ENCODE results near the gene MAJIN. TPM values are rescaled to one million over a fixed set of nuclear protein-coding genes. Genes with fewer than 3 reads are reported as not detected.

MAJIN gene
- total RNA-seq, 2 experiments from 2014 or later: 0.29 to 0.37 TPM

DNA sequence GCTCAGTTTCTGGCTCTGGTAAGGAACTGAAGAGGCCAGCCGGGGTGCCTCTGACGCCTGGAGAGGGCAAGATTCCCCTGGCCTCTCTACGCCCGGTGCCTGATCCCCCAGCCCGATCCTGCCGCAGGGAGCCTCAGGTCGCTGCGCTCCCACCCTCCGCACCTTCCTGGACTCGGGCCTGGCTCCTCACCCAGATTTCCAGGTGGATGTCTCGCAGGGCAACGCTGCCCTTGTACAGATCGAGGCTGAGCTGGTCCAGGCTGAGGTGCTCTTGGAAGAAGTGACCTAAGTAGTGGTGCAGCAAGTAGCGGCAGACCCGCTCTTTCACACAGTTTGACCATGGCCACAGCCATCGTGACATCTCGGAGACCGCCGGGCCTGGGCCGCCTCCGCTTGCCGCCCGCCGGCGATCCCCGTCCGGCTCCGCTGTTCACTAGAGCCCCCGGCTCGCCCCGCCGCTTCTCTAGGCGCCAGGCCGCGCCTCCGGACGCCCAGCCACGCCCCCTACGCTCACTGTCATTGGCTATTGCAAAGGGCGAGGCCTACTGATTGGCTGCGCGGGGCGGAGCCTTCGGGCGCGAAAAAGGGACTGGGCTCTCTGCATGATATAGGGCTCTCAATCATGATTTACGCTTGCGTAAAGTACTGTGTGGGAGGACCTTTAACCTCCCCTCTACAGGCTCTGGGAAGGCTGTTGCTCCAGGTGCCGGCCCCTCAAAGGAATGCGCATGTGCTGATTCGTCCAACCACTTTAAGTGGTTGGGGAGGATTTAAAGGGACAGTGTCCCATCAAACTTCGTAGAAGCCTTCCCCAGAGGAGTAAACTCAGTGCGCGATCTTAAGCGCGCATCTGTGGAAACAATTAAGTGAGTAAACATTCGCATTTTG lies 54.9 kb downstream of the MAJIN start, which contains the start of gene ATG2A:
Gene ATG2A (minus strand): TSS at position 435 of the 888 bp plus-strand sequence. CDS start 74 bp downstream, at position 361.
- peak; percentile 99 for DNase-seq
- Mint-ChIP-seq H3K9me3 (no peaks in the 10 kb centered on the region), H3K36me3 (ENCODE audit: low read depth) (peaks cover 1% of the 10 kb centered on the region), H3K4me3 (peak within 1 kb of the TSS; percentile 87), H3K4me1 (ENCODE audit: low read depth) (peaks cover 25% of the 10 kb centered on the region), H3K27me3 (ENCODE audit: low read depth) (no peaks in the 10 kb centered on the region), H3K27ac (peak within 1 kb of the TSS; percentile 81)
- intact Hi-C loops (cut with micrococcal nuclease): loop anchor here (1.0 to 5.0 kb wide), 9 partner anchors 8 to 200 kb away; partner anchors contain the start of genes ARL2, CDCA5, EHD1 and SF1
- CTCF ChIA-PET: interaction anchor here (0.6 to 1.0 kb wide), 4 partner anchors 14 to 70 kb away, joined by 3 to 4 read pairs (median 4); no protein-coding TSS in a partner anchor

DNA sequence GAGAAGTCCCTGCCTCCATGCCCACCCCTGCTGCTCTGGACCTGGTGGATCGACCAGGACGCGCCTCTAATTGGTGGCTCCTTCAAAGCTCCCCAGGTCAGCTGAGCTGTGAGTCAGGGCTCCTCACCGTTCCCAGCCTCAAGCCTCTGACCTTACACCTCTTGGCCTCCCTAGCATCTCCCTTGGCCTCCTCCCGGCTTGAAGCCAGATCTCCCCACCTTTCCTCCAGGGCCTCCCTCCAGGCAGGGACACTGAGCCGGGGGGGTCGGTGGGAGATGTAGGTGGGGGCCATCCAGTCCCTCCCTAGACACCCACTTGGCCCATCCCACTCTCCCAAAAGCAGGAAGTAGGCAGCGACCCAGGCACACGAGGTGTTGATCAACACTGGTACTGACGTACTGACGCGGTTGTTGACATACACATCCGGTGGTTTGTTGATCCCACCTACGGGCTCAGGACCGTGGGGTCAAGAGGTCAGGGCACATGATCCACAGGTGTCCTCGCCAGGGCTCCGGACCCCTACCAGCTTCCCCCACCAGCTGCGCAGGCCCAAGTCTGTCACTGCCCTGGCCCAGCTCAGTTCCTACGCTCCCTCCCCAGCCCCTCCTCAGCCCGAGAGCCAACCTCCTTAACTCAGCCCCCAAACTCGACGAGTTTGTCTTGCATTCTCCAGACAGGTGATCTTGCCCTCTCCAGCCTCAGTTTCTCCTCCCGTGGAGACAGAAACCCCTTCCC lies 55.7 kb downstream of the MAJIN start:
- peak overlapping the region; percentile 63 for H3K27ac Mint-ChIP-seq
- CTCF ChIA-PET: no interaction called here
- no peaks in the 10 kb centered on the region for H3K9me3 Mint-ChIP-seq
- intact Hi-C loops (cut with micrococcal nuclease): loop anchor here (2.0 to 5.0 kb wide), 5 partner anchors 37 to 201 kb away; partner anchors contain the start of genes CDCA5, EHD1, SF1 and ZFPL1
- no peaks in the 10 kb centered on the region for H3K27me3 Mint-ChIP-seq (ENCODE audit: low read depth)
- H3K4me1 Mint-ChIP-seq (ENCODE audit: low read depth): peaks cover 25% of the 10 kb centered on the region
- H3K36me3 Mint-ChIP-seq (ENCODE audit: low read depth): peaks cover 5% of the 10 kb centered on the region
- peak overlapping the region; percentile 87 for H3K4me3 Mint-ChIP-seq
- DNase-seq: peak; percentile 33

DNA sequence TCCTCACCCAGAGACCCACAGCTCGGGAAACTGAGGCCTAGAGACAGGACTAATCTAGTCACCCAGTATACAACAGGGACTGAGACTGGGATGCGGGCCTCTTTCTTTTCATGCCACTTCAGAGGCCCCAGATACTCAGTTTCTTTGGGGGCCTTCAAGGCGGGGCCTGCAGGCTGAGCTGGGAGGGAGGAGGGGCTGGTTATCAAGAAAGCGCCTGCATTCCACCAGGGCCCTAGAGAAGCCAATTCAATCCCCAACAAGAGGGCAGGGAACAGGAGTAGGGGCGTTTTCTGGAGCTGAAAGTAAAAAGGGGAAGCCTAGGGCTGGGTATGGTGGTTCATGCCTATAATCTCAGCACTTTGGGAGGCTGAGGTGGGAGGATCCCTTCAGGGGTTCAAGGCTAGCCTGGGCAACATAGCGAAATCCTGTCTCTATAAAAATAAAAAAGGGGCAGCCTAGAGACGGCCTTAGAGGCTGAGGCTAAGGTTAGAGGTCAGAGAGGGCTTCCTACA lies 56.5 kb downstream of the MAJIN start:
- Mint-ChIP-seq H3K36me3 (ENCODE audit: low read depth) (peaks cover 8% of the 10 kb centered on the region), H3K27me3 (ENCODE audit: low read depth) (no peaks in the 10 kb centered on the region), H3K9me3 (no peaks in the 10 kb centered on the region), H3K4me1 (ENCODE audit: low read depth) (peaks cover 25% of the 10 kb centered on the region), H3K4me3 (peak overlapping the region; percentile 87), H3K27ac (no peak overlapping the region)
- DNase-seq: no peak
- CTCF ChIA-PET: interaction anchor here (1.4 kb wide), 1 partner anchor 67 kb away, joined by 4 read pairs; no protein-coding TSS in a partner anchor
- intact Hi-C loops (cut with micrococcal nuclease): loop anchor here (5.0 kb wide), 1 partner anchor 167 kb away; the partner anchor contains the start of genes CDCA5 and ZFPL1

DNA sequence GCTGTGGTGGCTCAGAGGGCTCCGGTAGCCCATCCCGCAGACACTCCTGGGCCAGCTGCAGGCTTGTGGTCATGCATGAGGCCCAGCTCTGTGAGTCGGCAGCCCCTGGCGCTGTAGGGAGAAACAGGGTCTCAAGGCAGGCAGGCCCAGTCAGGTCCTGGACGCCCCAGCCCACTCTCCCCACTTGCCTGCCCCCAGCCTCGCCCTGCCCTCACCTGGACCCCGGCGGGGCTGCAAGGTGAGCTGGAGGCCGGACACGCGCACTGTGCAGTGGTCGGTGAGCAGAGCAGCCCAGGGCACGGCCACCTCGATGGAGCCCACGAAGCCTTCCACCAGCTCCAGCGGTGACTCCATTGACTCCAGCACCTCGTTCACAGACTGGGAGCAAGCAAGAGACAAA lies 57.8 kb downstream of the MAJIN start:
- CTCF ChIA-PET: interaction anchor here (1.4 kb wide), 1 partner anchor 66 kb away, joined by 4 read pairs; no protein-coding TSS in a partner anchor
- H3K36me3 Mint-ChIP-seq (ENCODE audit: low read depth): peaks cover 8% of the 10 kb centered on the region
- no peak overlapping the region for H3K27ac Mint-ChIP-seq
- peaks cover 25% of the 10 kb centered on the region for H3K4me1 Mint-ChIP-seq (ENCODE audit: low read depth)
- DNase-seq: no peak
- intact Hi-C loops (cut with micrococcal nuclease): no loop called here
- H3K27me3 Mint-ChIP-seq (ENCODE audit: low read depth): no peaks in the 10 kb centered on the region
- no peaks in the 10 kb centered on the region for H3K9me3 Mint-ChIP-seq
- H3K4me3 Mint-ChIP-seq: no peak overlapping the region

DNA sequence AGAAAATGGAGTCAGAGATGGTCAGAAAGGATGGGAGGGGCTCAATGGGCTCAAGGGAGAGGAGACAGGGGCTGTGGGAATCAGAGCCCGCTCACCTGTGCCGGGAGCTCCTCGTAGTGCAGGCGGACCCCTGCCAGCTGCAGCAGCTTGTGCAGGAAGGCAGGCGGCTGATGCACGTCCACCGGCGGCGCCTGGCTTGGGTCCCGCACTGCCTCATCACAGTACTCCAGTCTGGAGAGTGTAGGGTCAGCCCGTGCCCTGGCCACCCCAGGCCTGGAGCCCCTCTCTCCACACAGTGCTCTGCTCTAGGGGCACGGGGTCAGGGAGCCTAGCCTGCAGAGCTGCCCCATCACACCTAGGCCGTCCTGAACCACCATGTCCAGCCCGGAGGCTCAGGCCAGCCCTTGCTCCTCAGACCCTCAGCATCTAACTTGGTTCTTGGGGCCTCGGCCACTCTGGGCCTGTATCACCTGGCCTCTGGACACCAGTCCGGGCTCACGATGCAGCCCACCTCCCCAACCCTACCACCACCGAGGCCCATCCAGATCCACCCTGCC lies 58.7 kb downstream of the MAJIN start:
- CTCF ChIA-PET: no interaction called here
- H3K4me1 Mint-ChIP-seq (ENCODE audit: low read depth): peaks cover 25% of the 10 kb centered on the region
- no peaks in the 10 kb centered on the region for H3K27me3 Mint-ChIP-seq (ENCODE audit: low read depth)
- no peak overlapping the region for H3K27ac Mint-ChIP-seq
- H3K4me3 Mint-ChIP-seq: no peak overlapping the region
- peaks cover 8% of the 10 kb centered on the region for H3K36me3 Mint-ChIP-seq (ENCODE audit: low read depth)
- no peaks in the 10 kb centered on the region for H3K9me3 Mint-ChIP-seq
- no peak for DNase-seq
- intact Hi-C loops (cut with micrococcal nuclease): no loop called here

DNA sequence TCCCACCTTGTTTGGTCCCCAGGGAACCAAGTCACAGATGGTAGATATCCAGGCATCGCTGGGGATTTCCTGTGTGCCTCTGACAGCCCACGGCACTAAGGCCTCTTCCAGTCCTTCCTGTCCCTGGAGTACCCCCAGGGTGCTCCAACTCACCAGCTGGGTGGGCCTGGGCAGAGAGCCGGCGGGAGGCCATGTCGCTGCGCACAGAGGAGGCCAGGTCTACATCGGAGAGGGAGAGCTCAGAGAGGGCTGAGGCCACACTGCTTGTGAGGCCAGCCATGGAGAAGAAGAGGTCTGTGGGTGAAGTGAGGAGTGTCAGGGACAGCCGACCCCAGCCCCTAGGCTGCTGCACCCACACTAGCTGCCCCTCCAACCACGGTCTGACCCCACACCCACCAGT lies 60.2 kb downstream of the MAJIN start:
- H3K36me3 Mint-ChIP-seq (ENCODE audit: low read depth): peaks cover 12% of the 10 kb centered on the region
- intact Hi-C loops (cut with micrococcal nuclease): no loop called here
- CTCF ChIA-PET: interaction anchor here (1.1 kb wide), 1 partner anchor 52 kb away, joined by 3 read pairs; no protein-coding TSS in a partner anchor
- no peak overlapping the region for H3K4me3 Mint-ChIP-seq
- no peak for DNase-seq
- H3K27me3 Mint-ChIP-seq (ENCODE audit: low read depth): no peaks in the 10 kb centered on the region
- no peaks in the 10 kb centered on the region for H3K9me3 Mint-ChIP-seq
- peak overlapping the region; percentile 36 for H3K27ac Mint-ChIP-seq
- H3K4me1 Mint-ChIP-seq (ENCODE audit: low read depth): peaks cover 15% of the 10 kb centered on the region

DNA sequence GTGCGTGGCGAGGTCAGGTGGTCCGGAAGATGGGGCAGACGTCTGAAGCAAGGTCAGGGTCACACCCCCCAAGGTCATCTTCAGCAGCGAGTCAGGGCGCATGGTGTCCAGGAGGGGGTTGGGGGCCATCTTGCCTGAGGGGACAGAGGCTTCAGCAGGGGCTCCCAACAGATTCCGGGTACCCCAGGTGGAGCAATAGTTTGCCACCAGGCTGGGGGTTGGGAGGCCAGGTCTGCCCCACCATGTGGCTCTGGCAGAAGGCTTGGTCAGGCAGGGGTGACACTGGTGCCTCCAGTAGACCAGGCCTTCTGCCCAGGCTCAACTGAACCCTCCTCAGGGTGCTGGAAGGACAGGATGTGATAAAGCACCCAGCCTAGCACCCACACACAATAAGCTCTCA lies 60.8 kb downstream of the MAJIN start:
- no peak overlapping the region for H3K27ac Mint-ChIP-seq
- CTCF ChIA-PET: no interaction called here
- H3K36me3 Mint-ChIP-seq (ENCODE audit: low read depth): peaks cover 12% of the 10 kb centered on the region
- no peak overlapping the region for H3K4me3 Mint-ChIP-seq
- intact Hi-C loops (cut with micrococcal nuclease): no loop called here
- peaks cover 11% of the 10 kb centered on the region for H3K4me1 Mint-ChIP-seq (ENCODE audit: low read depth)
- H3K27me3 Mint-ChIP-seq (ENCODE audit: low read depth): no peaks in the 10 kb centered on the region
- H3K9me3 Mint-ChIP-seq: no peaks in the 10 kb centered on the region
- DNase-seq: no peak

DNA sequence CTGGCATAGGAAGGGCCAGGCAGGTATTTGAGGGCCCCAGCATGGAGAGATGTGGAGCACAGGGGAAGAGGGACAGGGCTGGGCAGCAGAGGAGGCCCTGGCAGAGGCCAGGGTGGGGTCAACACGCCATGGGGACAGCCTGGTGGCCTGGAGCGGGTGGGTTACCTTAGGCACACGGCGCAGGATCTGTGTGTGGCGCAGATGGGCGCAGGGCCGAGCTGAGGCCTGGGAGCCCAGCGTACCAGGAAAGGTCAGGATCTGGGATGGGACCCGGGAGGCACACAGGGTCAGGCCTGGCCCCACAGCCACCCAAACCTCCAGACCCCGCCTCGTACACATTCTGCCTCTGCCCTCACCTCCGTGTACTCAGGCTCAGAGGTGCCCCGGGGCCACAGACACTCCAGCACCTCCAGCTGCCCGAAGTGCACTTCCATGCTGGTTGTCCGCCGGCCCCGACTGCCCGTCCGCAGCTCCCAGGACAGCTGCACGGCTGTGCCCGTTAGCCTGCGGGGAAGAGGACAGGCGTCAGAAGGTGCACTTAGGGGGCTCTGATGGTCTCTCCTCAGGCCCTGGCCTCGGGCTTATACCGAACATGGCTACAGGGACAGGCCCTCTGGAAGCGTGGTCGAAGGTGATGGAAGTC lies 61.3 kb downstream of the MAJIN start:
- intact Hi-C loops (cut with micrococcal nuclease): no loop called here
- H3K27me3 Mint-ChIP-seq (ENCODE audit: low read depth): no peaks in the 10 kb centered on the region
- peaks cover 5% of the 10 kb centered on the region for H3K4me1 Mint-ChIP-seq (ENCODE audit: low read depth)
- H3K27ac Mint-ChIP-seq: no peak overlapping the region
- no peak for DNase-seq
- H3K9me3 Mint-ChIP-seq: no peaks in the 10 kb centered on the region
- H3K4me3 Mint-ChIP-seq: no peak overlapping the region
- CTCF ChIA-PET: no interaction called here
- peaks cover 12% of the 10 kb centered on the region for H3K36me3 Mint-ChIP-seq (ENCODE audit: low read depth)

DNA sequence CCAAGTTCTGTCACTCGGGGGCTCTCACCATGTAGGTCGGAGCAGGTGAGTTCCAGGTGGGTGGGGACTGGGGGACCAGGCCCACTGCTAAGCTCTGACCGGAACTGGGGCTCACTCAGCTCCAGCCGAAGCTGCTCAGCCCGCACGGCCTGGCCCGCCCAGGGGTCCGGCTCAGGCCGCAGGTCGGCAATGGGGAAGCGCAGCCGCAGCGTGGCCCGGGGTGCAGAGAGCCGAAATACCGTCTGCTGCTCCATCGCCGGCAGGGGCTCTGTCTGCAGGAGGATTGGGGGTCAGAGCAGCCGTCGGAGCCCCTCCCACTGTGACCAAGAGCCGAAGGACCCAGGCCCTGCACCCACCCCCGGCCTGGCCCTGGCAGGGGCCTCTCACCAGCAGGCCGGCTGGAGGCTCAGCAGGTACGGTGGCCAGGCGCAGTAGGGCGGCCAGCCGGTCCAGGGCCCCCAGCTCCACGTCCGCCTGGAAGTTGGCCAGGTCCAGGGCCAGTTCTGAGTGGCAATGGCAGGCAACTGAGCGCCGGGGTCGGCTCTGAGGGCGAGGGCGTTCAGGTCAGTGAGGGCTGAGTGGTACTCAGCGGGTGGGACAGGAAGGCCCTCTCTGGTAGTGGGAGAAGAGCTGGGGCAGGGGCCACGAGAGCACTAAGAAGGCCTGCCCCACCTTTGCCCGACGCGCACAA lies 62.1 kb downstream of the MAJIN start:
- intact Hi-C loops (cut with micrococcal nuclease): no loop called here
- DNase-seq: no peak
- Mint-ChIP-seq H3K4me3 (no peak overlapping the region), H3K27me3 (ENCODE audit: low read depth) (no peaks in the 10 kb centered on the region), H3K27ac (no peak overlapping the region), H3K36me3 (ENCODE audit: low read depth) (peaks cover 14% of the 10 kb centered on the region), H3K9me3 (no peaks in the 10 kb centered on the region), H3K4me1 (ENCODE audit: low read depth) (peaks cover 1% of the 10 kb centered on the region)
- CTCF ChIA-PET: no interaction called here

DNA sequence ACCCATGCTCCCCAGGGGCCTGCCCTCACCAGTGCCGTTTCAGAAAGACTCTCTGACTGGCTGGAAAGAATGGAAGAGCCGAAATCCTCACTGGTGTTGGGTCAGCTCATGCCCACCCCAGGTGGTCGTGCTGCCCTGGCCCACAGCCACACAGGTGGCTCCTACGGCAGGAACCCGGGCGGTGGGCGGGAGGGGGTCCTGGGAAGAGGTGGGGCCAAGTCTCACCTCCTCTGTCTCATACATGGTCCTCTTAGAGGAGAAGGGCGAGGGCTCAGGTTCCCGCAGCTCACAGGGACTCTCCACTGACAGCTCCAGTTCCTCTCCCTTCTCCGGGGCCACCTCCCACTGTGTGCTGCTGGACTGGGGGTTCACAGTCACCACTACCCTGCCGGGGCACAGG lies 63.1 kb downstream of the MAJIN start:
- intact Hi-C loops (cut with micrococcal nuclease): no loop called here
- H3K4me3 Mint-ChIP-seq: no peak overlapping the region
- H3K27me3 Mint-ChIP-seq (ENCODE audit: low read depth): no peaks in the 10 kb centered on the region
- CTCF ChIA-PET: interaction anchor here (0.6 kb wide), 1 partner anchor 203 kb away, joined by 3 read pairs; the partner anchor contains the start of gene TM7SF2
- H3K36me3 Mint-ChIP-seq (ENCODE audit: low read depth): peaks cover 14% of the 10 kb centered on the region
- no peak overlapping the region for H3K27ac Mint-ChIP-seq
- H3K4me1 Mint-ChIP-seq (ENCODE audit: low read depth): no peaks in the 10 kb centered on the region
- no peak for DNase-seq
- H3K9me3 Mint-ChIP-seq: no peaks in the 10 kb centered on the region

DNA sequence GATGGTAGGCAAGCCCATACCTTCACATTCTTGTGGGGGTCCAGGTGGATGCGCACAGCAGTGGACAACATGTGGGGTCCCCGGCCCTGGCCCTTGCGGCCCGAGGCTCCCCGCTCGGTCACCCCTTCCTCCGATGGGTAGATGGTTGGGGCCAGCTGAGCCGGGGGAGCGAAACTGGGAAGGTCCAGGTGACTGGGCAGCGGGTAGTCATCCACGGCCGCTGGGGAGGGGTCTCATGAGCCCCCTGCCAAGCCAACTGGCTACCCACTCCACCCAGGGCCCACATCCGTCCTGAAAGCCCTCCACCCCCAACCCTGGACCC lies 65.6 kb downstream of the MAJIN start:
- CTCF ChIA-PET: no interaction called here
- peaks cover 9% of the 10 kb centered on the region for H3K36me3 Mint-ChIP-seq (ENCODE audit: low read depth)
- no peak for DNase-seq
- H3K27ac Mint-ChIP-seq: no peak overlapping the region
- intact Hi-C loops (cut with micrococcal nuclease): no loop called here
- H3K9me3 Mint-ChIP-seq: no peaks in the 10 kb centered on the region
- peaks cover 5% of the 10 kb centered on the region for H3K4me1 Mint-ChIP-seq (ENCODE audit: low read depth)
- no peak overlapping the region for H3K4me3 Mint-ChIP-seq
- no peaks in the 10 kb centered on the region for H3K27me3 Mint-ChIP-seq (ENCODE audit: low read depth)

Data from activated naive CD4-positive, alpha-beta T cell treated with anti-CD3 and anti-CD28 coated beads for 36 hours (primary cell).